NCI-H1930 (cell line): ENCODE results near the gene ABLIM3.
"Not testable (repeated sequence)": the region's sequence is repeated elsewhere in the genome, so short reads cannot be mapped to it uniquely, and the experiment has no call there.

ENCODE experiments used
- DNase-seq, 2 experiments: peaks; one replicate each; lab custom pipeline; 2025; lab: John Stamatoyannopoulos, UW

ABLIM3 gene

GRCh38 chr5:149157330-149157729 is 16.0 kb downstream of the ABLIM3 start:
- no peak for DNase-seq

- no peak for DNase-seq
These were observed 19.0 kb downstream of the ABLIM3 start for GRCh38 chr5:149160291-149160787.

- DNase-seq: no peak
These were observed 19.9 kb downstream of the ABLIM3 start for GRCh38 chr5:149161026-149161687.

GRCh38 chr5:149161850-149162249 is 20.6 kb downstream of the ABLIM3 start:
- DNase-seq: no peak

DNA sequence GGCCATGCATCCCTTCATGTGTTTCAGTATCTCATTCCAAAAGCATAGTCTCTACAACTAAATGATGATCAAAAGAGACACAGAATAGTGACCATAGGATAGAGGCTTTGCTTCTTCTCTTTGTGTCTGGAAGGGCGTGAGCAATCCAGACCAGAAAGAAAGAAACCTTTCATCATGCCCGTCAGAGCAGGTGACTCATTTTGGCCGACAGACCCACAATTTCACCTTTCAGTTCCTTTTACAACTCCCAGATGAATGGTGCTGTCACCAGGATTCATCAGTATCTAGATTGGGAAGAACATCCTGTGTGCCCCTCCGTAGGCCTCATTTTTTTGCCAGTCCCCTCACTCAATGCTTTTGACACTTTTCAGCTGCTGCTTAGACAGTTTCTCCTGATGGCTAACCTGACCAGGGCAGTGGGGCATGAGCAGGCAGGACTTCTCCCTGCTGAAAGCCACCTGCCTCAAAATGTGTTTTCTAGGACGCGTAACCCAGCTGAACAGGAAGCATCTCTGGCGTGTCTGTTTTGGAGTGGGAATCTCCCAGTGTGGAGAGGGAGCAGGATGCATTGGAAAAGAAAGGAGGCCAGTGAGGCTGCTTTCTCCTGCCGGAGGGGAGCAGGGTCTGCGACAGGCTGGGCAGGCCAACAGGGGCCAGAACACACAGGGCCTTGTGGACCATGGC is 21.2 kb downstream of the ABLIM3 start:
- no peak for DNase-seq

GRCh38 chr5:149164731-149165130 is 23.4 kb downstream of the ABLIM3 start:
- no peak for DNase-seq

GRCh38 chr5:149166128-149166527 is 24.8 kb downstream of the ABLIM3 start:
- no peak for DNase-seq

DNA sequence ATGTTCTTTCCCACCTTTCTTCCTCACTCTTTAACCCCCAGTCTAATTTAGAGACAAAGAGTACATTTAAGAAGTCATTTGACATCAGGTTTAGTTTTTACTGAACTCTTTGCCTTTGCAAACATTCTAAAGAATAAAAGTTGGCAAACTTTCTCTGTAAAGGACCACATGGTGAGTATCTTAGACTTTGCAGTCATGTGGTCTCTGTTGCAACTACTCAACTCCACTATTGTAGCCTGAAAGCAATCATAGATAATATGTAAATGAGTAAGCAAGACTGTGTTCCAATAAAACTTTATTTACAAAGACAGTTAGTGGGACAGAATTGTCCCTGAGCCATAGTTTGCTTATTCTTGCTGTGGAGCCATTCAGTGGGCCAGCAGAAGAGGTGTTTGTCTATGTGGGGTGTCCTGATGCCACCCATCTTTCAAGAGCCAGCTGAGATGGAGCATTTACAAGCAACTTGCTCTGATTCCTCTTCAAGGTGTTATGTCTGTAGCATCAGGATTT is 25.4 kb downstream of the ABLIM3 start:
- no peak for DNase-seq

DNA sequence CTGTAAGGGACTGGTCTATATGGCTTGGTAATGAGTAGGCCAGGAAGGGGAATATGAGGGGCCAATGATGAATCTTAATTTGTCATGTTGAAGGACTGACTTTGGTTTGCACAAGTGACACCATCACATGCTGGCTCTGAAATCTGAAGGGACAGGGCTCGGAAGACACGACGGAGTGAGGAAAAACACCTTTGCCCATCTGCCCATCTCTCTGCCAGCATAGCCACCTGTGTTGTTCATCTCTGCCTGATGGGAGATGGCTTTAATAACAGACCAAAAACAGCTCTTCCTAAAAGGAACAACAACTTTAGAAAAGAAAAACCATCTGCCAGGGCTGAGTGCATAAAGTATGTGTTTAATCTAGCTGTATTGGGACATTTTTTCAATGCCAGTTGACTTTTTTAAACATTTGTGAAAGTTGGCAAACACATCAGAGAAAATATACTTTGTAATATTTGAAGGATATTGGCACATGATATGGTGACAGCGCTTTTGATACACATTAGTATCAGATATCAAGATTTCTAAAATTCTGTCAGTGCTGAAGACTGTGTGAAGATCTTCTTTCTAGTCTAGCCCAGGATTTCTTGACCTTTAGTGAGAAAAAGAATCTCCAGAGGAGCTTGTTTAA is 27.1 kb downstream of the ABLIM3 start:
- DNase-seq: no peak

- no peak for DNase-seq
These were observed 29.0 kb downstream of the ABLIM3 start for GRCh38 chr5:149170299-149170698.

DNA sequence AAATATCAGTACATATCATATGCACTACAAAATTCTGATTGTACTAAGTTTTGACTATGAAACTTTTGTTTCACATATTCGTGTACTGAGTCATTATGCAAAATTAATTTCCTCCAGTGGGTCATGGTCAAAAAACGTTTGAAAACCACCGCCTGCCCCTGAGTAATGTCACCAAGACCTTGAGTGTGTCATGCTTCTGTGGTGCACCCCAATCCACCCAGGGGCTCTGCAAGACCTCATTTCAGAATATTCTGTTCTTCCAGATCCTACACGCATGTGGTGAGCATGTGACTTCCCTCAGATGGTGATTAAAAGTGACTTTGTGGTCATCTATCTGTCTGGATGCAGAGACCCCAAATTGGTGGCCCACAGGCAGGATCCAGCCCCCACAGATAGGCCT is 31.0 kb downstream of the ABLIM3 start:
- no peak for DNase-seq

DNA sequence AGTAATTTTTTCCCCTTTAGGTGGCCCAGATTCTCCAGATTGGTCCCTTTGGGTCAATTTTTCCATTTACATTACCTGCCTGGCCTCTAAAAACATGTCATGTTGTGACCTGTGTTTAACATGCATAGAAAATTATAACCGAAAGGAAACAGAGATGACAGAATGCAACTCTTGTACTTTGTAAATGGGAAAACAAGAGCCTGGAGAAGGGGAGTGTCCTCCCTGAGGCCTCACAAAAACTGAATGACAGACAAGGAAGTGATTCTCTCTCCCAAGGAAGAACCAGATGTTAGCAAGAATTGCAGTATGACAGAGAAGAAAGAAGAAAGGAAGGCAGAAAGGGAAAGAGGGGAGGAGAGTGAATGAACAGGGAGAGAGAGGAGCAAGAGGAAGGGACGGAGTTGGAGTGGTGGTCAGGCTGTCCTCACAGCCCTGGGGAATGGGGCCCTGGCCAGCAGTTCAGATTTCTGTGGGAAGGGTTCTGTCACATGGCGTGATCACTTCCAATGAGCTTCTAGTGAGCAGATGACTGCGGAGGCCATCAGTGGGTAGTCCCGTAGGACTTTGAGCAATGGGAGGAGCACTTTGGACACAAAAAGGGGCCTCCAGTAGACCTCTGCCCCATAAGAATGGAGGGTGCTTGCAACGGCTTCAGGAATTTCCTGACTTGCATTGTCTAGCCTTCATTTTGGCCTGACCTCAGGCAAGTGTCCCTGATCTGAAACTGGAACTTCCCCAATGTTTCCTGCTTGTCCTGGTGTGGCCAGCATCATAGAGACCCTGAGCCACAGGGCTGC is 31.6 kb downstream of the ABLIM3 start:
- no peak for DNase-seq

DNA sequence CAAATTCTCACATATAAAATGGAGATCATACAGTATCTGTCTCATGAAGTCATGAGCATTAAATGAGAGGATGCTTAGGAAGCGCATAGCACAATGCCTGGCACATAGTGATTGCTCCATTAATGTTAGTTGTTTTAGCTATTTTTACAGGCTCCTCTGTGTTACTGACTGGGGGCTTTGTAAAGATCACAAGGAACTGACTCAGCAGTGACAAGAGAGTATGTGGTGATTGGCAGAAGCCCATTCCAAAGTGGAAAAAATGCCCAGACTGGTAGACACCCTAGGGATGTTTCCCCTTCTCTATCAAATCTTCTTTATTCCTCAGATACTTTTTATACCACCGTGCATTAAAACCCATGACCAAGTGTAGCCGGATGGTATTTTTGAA is 33.5 kb downstream of the ABLIM3 start:
- no peak for DNase-seq

GRCh38 chr5:149175346-149176105 is 34.2 kb downstream of the ABLIM3 start:
- no peak for DNase-seq

DNA sequence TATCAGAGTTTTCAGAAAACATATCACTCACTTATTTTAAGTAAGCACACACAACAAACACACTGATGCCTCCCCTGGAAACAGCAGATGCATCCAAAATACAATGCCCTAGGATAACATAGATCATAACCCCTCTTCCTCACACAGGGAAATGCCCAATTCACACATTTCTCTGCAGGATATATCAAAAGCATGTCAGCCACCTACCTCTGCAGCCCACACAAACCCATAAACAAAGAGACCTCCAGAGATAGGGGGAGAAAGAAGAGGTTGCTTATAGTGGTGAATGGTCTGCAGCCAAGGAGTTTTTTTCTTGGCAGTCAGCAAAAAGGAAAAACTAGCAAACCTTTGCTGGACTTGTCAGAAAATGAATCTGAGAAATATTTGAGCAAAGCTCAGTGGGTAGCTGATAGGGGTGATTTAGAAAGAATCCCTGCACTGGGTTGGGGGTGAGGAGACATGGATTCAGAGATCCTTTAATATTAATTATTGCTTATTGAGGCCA is 36.1 kb downstream of the ABLIM3 start:
- no peak for DNase-seq

GRCh38 chr5:149177911-149178565 is 36.7 kb downstream of the ABLIM3 start:
- DNase-seq: no peak

GRCh38 chr5:149181732-149182131 is 40.4 kb downstream of the ABLIM3 start:
- no peak for DNase-seq

DNA sequence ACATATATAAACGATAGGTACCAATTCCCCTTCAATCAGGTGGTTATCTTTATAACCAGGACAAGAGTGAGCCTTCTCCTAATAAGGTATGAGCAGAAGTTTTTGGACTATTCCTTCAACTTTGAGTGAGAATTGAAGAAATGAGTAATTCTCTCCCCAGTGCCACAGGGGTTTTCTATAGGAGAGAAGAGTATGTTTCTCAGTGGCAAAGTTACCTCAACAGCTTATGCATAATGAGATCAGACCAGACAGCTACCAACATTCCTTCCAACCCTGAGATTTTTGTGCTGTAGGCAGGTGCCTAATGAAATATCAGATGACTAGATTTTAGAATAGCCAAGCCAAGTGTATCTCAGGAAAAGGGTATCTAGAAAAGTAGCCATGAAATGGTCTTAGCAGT is 40.9 kb downstream of the ABLIM3 start:
- no peak for DNase-seq

DNA sequence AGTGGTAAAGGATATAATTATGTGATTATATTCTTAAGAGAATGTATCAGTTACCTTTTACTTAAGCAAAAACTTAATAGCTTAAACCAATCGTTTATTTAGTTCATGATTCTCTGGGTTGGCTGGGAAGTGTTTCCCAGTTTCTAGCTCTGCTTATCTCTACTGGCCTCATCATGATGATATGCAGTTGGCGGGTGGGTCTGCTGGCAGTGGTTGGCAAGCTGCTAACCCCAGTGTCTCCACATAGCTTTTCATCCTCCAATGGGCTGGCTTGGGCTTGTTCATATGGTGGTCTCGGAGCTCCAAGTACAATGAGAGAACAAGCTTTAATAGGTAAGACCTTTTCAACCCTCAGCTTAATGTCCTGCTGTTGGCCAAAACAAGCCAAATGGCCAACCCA is 43.8 kb downstream of the ABLIM3 start:
- DNase-seq: no peak

DNA sequence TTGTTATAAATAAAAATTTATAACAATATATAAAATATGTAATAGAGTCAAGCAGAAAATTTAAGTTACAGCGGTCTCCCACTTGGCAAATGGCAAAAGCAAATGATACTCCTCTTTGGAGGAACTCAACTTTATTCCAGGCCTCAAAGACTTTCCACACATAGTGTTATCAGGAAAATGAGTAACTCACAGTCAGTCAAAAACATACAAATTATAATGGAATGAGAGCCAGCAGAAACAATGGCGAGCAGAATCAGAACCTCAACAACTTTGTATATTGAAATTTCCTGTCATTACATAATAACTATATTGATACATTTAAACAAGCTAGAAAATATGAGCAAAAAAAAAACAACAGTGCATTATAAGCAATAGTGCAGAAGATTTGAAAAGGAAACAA is 45.2 kb downstream of the ABLIM3 start:
- no peak for DNase-seq

DNA sequence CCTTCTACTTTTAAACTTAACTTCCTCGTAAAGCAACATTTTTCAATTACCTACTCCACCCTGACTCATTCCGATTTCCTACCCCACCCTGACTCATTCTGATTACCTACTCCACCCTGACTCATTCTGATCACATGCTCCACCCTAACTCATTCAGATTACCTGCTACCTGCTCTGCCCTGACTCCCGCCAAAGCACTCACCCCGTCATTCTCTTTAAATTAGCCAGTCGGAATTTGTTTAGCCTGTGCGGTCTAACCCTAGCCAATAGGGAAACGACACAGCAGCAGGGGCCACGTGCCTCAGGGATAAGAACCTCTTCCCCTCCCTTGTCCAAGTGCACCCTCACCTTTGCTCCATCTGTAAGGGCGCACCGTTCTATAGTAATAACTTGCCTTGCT is 46.3 kb downstream of the ABLIM3 start:
- DNase-seq: not testable (repeated sequence)
